Memory B cell (primary cell): ENCODE data around the gene NR3C2.
"Not testable (repeated sequence)": the region's sequence is repeated elsewhere in the genome, so short reads cannot be mapped to it uniquely, and the experiment has no call there.

Experiments
- ATAC-seq: fragments of 150-1000 bp; cut with Tn5 transposase; 2 replicates; pipeline ENCODE4 v1.10.0; 2021; ENCODE audit warnings: low read depth, mild to moderate bottlenecking, moderate library complexity
- DNase-seq, 2 donors: peaks; one replicate each; pipeline ENCODE4 v3.0.0; 2022; ENCODE audit warnings: low spot score in 2 of 2
- H3K27ac Mint-ChIP-seq: one replicate; pipeline ENCODE4 v1.8.0; 2022; ENCODE audit warnings: mild to moderate bottlenecking, moderate library complexity, mixed read lengths
- H3K27me3 Mint-ChIP-seq: one replicate; pipeline ENCODE4 v1.8.0; 2022; ENCODE audit warnings: mixed read lengths
- H3K36me3 Mint-ChIP-seq: one replicate; pipeline ENCODE4 v1.8.0; 2022; ENCODE audit warnings: mild to moderate bottlenecking, mixed read lengths
- H3K4me1 Mint-ChIP-seq: one replicate; pipeline ENCODE4 v1.8.0; 2022; ENCODE audit warnings: mixed read lengths
- H3K4me3 Mint-ChIP-seq: one replicate; pipeline ENCODE4 v1.8.0; 2022; ENCODE audit warnings: mild to moderate bottlenecking, moderate library complexity, mixed read lengths
- H3K9me3 Mint-ChIP-seq: one replicate; pipeline ENCODE4 v1.8.0; 2022; ENCODE audit warnings: mixed read lengths

Gene NR3C2

DNA sequence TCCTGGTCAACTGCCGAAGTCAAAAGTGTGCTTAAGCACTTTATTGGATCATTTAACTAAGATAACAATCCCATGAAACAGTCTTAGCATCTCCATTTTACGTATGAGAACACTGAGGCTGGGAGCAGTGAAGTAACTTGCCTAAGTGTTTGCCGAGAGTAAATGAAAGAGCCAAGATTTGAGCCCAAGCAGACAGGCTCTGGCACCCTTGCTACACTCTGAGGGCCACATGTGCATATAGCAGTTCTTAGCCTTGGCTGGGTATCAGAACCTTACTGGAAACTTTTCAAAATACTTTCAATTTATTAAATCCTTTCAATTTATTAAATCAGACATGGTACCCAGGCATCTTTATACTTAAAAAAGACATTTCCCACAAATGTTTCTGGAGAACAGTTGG is 225.9 kb downstream of the NR3C2 start:
- Mint-ChIP-seq H3K27me3 (no peaks in the 10 kb centered on the region), H3K4me1 (peaks cover 11% of the 10 kb centered on the region), H3K4me3 (no peak overlapping the region), H3K36me3 (peaks cover 1% of the 10 kb centered on the region), H3K27ac (no peak overlapping the region), H3K9me3 (no peaks in the 10 kb centered on the region)
- ATAC-seq (no peak), DNase-seq (no peak)

DNA sequence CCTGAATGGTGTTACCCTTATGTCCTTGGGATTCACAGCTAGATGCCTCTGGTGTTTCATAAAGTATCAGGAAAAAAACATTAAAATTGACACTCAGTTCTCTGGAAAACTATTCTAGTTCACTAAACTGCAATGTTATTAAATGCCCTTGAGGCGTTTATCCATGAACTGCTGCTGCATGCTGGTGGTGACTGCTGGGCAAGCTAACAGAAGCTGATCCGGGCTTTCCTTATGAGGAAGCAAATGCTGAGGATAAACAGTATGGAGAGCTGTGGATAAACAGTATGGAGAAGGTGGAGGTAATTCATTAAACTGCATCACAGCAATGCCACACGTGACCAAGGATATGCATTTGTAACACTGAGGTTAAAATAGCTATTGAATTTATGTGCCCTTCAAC is 227.0 kb downstream of the NR3C2 start:
- DNase-seq: no peak
- no peak overlapping the region for H3K27ac Mint-ChIP-seq
- H3K27me3 Mint-ChIP-seq: no peaks in the 10 kb centered on the region
- peaks cover 13% of the 10 kb centered on the region for H3K4me1 Mint-ChIP-seq
- peaks cover 1% of the 10 kb centered on the region for H3K36me3 Mint-ChIP-seq
- H3K4me3 Mint-ChIP-seq: no peak overlapping the region
- H3K9me3 Mint-ChIP-seq: no peaks in the 10 kb centered on the region
- ATAC-seq: no peak

DNA sequence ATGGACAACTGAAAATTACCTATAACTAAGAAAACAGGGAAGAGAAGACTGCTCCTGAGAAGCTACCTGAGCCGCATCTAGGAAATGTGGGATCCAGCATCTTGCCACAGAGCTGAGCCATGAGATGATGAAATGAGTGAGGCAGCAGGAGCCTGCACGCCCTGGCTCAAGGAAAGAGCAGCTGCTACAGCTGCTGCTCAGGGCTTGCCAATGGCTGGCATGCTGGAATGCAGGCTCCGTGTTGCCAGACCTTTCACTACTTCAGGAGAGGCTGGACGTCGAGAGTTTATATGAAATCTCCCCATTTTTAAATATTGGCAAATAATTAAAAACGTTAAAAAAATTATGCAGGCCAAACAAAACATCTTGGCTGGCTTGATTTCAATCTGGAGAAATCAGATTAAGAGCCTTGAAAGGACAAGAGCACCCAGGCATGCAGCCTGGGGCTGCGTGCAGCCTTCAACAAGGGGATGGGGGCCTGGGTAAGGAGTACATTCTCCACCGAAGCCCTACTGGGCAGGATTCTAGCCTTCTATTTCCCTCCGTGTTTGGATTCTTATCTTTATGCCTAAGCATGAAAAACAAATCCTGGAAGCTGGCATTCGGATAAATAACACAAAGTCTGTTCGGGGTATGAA is 227.6 kb downstream of the NR3C2 start:
- Mint-ChIP-seq H3K4me3 (no peak overlapping the region), H3K9me3 (no peaks in the 10 kb centered on the region), H3K36me3 (peaks cover 1% of the 10 kb centered on the region), H3K27ac (no peak overlapping the region), H3K4me1 (peaks cover 15% of the 10 kb centered on the region), H3K27me3 (no peaks in the 10 kb centered on the region)
- ATAC-seq (no peak), DNase-seq (no peak)

- Mint-ChIP-seq H3K9me3 (no peaks in the 10 kb centered on the region), H3K36me3 (no peaks in the 10 kb centered on the region), H3K27ac (no peak overlapping the region), H3K4me3 (no peak overlapping the region), H3K27me3 (no peaks in the 10 kb centered on the region), H3K4me1 (peaks cover 10% of the 10 kb centered on the region)
- ATAC-seq (no peak), DNase-seq (no peak)
Measured at GRCh38 chr4:148211533-148211932, 230.7 kb downstream of the NR3C2 start.

DNA sequence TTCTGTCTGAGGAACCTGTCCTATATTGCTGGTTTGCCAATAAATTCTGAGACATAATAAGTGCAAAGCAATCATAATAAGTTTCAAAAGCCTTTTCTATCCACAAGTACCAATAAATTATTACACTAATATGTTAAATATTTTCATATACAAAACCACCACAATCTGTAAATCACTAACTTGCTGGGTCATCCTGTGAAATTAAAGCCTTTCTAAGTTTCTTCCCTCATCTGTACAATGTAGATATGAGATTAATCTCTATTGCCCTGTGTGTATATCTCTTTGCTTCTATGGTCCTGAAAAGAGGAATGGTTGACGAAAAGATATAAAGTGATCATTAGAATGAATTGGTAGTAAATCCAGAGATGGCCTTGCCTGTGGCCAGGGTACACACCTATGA is 231.6 kb downstream of the NR3C2 start:
- no peaks in the 10 kb centered on the region for H3K36me3 Mint-ChIP-seq
- H3K9me3 Mint-ChIP-seq: no peaks in the 10 kb centered on the region
- H3K27me3 Mint-ChIP-seq: no peaks in the 10 kb centered on the region
- no peak for DNase-seq
- no peak for ATAC-seq
- H3K27ac Mint-ChIP-seq: no peak overlapping the region
- H3K4me3 Mint-ChIP-seq: no peak overlapping the region
- peaks cover 14% of the 10 kb centered on the region for H3K4me1 Mint-ChIP-seq

DNA sequence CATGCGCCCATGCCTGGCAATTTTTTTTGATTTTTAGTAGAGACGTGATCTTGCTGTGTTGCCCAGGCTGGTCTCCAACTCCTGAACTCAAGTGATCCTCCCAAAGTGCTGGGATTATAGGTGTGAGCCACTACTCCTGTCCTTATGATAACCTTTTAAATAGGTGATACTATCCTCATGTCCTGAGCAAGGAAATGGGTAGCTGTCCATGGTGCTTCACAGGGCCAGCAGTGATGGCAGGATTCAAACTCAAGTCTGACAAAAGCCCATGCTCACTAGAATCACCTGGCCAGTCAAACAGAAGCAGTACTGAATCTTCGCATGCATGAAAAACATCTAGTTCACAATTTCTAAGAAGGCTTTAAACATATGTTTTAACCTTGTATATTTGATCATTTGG is 235.1 kb downstream of the NR3C2 start:
- H3K27me3 Mint-ChIP-seq: no peaks in the 10 kb centered on the region
- no peak overlapping the region for H3K4me3 Mint-ChIP-seq
- H3K36me3 Mint-ChIP-seq: no peaks in the 10 kb centered on the region
- DNase-seq (no peak), ATAC-seq (no peak)
- H3K4me1 Mint-ChIP-seq: peaks cover 14% of the 10 kb centered on the region
- no peaks in the 10 kb centered on the region for H3K9me3 Mint-ChIP-seq
- H3K27ac Mint-ChIP-seq: no peak overlapping the region

DNA sequence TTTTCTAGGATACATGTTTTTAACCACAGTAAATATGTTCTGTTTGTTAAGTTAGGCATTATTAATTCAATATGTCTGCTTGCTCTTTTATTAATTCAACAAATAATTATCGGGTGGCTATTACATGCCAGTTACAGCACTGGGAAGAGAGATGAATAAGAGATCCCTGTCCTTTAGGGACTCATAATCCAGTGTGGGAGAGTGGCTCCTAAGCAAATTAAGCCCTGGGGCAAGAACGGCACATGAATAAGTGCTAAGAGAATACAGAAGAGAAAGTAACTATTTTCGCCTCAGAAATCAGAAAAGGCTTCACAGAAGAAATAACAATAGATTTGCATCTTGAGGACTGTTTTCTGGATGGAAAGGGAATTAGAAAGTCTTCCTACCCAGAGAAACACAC is 236.7 kb downstream of the NR3C2 start:
- peaks cover under 1% of the 10 kb centered on the region for H3K36me3 Mint-ChIP-seq
- no peak overlapping the region for H3K27ac Mint-ChIP-seq
- DNase-seq (no peak), ATAC-seq (no peak)
- no peak overlapping the region for H3K4me3 Mint-ChIP-seq
- H3K9me3 Mint-ChIP-seq: no peaks in the 10 kb centered on the region
- no peaks in the 10 kb centered on the region for H3K27me3 Mint-ChIP-seq
- peaks cover 12% of the 10 kb centered on the region for H3K4me1 Mint-ChIP-seq

DNA sequence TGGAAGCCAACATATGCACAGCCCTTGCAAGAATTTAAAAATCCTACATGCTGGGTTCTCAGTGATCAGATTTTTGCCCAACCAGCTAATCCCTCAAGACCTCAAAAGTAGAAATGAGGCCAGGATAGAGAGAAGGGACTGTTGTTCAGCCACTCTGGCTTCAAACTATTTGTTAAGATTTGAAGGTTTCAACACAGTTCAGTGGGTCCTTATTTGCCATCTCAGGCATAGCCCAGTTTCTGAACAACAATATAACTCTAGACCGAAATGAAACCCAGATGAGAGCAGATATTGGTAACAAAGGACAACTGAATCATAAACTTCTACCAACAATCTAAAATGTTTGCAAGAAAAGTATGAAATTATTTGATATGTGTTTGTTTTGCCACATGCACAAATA is 237.3 kb downstream of the NR3C2 start:
- ATAC-seq (no peak), DNase-seq (no peak)
- peaks cover 14% of the 10 kb centered on the region for H3K4me1 Mint-ChIP-seq
- H3K27ac Mint-ChIP-seq: no peak overlapping the region
- no peaks in the 10 kb centered on the region for H3K9me3 Mint-ChIP-seq
- H3K4me3 Mint-ChIP-seq: no peak overlapping the region
- no peaks in the 10 kb centered on the region for H3K27me3 Mint-ChIP-seq
- H3K36me3 Mint-ChIP-seq: peaks cover 2% of the 10 kb centered on the region

DNA sequence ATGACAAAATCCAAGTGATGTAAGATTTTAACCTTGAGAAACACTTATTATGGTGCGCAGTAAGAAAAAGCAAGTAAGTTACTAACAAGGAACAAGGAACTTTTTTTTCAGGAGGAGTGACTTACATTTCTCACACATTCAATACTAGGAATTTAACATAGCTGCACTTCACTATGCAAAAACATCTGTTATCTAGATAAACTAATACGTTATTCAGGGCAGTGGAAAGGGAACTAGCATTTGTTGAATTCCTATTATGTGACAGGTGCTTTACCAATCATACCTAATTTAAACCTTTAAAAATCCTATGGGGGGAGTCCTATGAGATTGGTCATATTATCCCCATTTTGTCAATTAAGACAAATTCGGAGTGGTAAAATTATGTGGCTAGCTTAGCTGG is 238.0 kb downstream of the NR3C2 start:
- H3K36me3 Mint-ChIP-seq: peaks cover 2% of the 10 kb centered on the region
- no peak overlapping the region for H3K27ac Mint-ChIP-seq
- ATAC-seq (no peak), DNase-seq (no peak)
- H3K4me1 Mint-ChIP-seq: peaks cover 11% of the 10 kb centered on the region
- no peaks in the 10 kb centered on the region for H3K9me3 Mint-ChIP-seq
- no peaks in the 10 kb centered on the region for H3K27me3 Mint-ChIP-seq
- H3K4me3 Mint-ChIP-seq: no peak overlapping the region

DNA sequence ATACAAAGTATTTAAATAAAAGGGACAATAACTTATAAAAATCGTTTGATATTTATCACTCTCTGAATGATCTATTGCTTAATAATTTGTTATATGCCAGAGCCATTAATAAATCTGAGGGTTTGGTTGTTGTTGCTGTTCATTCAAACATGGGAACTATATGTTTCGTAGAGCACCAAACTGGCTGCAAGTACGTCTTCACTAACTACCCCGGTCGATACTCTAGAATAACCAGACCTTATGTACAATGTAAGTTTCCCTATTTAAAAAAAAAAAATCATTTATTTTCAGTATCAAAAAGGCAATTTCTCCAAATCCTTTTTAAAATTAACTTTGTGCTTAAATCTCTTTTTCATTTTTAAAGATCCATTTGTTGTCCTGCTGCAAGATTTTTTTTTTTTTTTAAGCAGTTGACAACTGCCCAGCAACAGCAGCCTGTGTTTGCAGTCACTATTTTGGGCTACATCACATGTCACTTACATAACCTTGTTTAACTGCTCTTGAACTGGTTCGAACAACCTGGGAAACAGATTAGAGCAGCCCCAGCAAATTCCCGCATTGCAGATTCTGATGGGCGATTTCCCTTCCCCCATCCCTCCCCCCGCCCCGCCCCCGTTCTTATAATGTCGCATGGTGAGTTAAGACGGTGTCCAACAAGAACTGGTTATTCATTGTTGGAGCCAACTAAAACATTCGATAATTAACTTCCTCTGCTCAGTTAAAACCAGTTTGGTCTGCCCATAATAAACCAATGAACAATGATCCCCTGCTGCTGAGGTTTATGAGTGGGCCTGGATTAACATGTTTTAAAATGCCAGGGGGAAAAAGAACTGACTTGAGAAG is 238.9 kb downstream of the NR3C2 start:
- no peaks in the 10 kb centered on the region for H3K27me3 Mint-ChIP-seq
- no peaks in the 10 kb centered on the region for H3K9me3 Mint-ChIP-seq
- ATAC-seq: no peak
- H3K27ac Mint-ChIP-seq: no peak overlapping the region
- H3K4me1 Mint-ChIP-seq: peaks cover 7% of the 10 kb centered on the region
- DNase-seq: no peak
- H3K4me3 Mint-ChIP-seq: no peak overlapping the region
- peaks cover 2% of the 10 kb centered on the region for H3K36me3 Mint-ChIP-seq

- no peaks in the 10 kb centered on the region for H3K27me3 Mint-ChIP-seq
- ATAC-seq: no peak
- no peaks in the 10 kb centered on the region for H3K9me3 Mint-ChIP-seq
- peaks cover 5% of the 10 kb centered on the region for H3K36me3 Mint-ChIP-seq
- no peak overlapping the region for H3K4me3 Mint-ChIP-seq
- peaks cover 6% of the 10 kb centered on the region for H3K4me1 Mint-ChIP-seq
- DNase-seq: no peak
- H3K27ac Mint-ChIP-seq: no peak overlapping the region
Measured at GRCh38 chr4:148200960-148201359, 241.3 kb downstream of the NR3C2 start.

DNA sequence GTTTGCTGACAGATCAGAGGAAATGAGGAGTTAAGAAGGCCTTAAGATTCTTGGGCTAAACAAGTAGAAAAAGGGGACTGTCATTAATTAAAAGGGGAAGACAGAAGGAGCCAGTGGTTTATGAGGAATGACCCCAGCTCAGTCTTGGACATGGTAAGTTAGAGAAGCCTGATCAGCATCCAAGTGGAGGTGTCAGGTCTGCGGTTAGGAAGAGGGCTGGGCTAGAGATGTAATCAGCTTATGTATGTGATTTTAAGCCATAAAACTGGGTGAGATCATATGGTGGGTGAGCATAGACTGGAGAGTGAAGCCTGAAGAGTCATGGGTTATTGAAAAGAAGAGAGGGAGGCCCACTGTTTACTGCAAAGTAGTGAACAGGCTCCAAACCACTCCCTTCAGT is 246.1 kb downstream of the NR3C2 start:
- H3K27ac Mint-ChIP-seq: no peak overlapping the region
- H3K4me1 Mint-ChIP-seq: peaks cover 4% of the 10 kb centered on the region
- H3K9me3 Mint-ChIP-seq: no peaks in the 10 kb centered on the region
- no peak overlapping the region for H3K4me3 Mint-ChIP-seq
- H3K36me3 Mint-ChIP-seq: peaks cover 16% of the 10 kb centered on the region
- no peaks in the 10 kb centered on the region for H3K27me3 Mint-ChIP-seq
- ATAC-seq (no peak), DNase-seq (no peak)

- DNase-seq (no peak), ATAC-seq (no peak)
- Mint-ChIP-seq H3K27ac (no peak overlapping the region), H3K4me1 (no peaks in the 10 kb centered on the region), H3K36me3 (peaks cover 19% of the 10 kb centered on the region), H3K27me3 (no peaks in the 10 kb centered on the region), H3K4me3 (no peak overlapping the region), H3K9me3 (peaks cover 5% of the 10 kb centered on the region)
Measured at GRCh38 chr4:148192526-148192925, 249.7 kb downstream of the NR3C2 start.

DNA sequence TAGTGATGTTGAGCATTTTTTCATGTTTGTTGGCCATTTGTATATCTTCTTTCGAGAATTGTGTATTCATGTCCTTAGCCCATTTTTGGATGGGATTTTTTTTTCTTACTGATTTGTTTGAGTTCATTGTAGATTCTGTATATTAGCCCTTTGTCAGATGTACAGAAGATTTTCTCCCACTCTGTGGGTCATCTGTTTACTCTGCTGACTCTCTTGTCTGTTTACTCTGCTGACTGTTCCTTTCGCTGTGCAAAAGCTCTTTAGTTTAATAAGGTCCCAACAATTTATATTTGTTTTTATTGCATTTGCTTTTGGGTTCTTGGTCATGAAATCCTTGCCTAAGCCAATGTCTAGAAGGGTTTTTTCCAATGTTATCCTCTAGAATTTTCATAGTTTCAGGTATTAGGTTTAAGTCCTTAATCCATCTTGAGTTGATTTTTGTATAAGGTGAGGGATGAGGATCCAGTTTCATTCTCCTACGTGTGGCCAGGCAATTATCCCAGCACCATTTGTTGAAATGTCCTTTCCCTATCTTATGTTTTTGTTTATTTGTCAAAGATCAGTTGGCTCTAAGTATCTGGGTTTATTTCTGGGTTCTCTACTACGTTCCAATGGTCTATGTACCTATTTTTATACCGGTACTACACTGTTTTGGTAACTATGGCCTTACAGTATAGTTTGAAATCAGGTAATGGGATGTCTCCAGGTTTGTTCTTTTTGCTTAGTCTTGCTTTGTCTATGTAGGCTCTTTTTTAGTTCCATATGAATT is 254.6 kb downstream of the NR3C2 start:
- H3K4me1 Mint-ChIP-seq, H3K4me3 Mint-ChIP-seq: not testable (repeated sequence)
- peaks cover 35% of the 10 kb centered on the region for H3K36me3 Mint-ChIP-seq

More for the DNA sequence above, 254.6 kb downstream of the NR3C2 start:
- not testable (repeated sequence) for ATAC-seq, DNase-seq, H3K9me3 Mint-ChIP-seq, H3K27me3 Mint-ChIP-seq, H3K27ac Mint-ChIP-seq
